Body of pancreas (tissue), 4 donors: ENCODE data around the gene LRP1-AS.

Experiments
- POLR2A ChIP-seq, 3 donors: fragments of 450-650 bp; IDR thresholded peaks; one replicate each; pipeline ENCODE4 v1.6.1; 2016; ENCODE audit warnings: antibody characterized with exemption in 3 of 3, mild to moderate bottlenecking in 2 of 3
- TF ChIP-seq, protein P1 (sequence below), 7 experiments: fragments of 450-650 bp in 4 of 7; fragments of 200-600 bp in 3 of 7; sonication (generic) in 3 of 7; IDR thresholded peaks; one replicate each; pipeline ENCODE4 v1.5.1; 2016 to 2019; ENCODE audit warnings: antibody characterized with exemption in 7 of 7

GRCh38 chr12:57180321-57180989 is 33.0 kb upstream of the LRP1-AS start:
- TF ChIP-seq, protein P1, sequence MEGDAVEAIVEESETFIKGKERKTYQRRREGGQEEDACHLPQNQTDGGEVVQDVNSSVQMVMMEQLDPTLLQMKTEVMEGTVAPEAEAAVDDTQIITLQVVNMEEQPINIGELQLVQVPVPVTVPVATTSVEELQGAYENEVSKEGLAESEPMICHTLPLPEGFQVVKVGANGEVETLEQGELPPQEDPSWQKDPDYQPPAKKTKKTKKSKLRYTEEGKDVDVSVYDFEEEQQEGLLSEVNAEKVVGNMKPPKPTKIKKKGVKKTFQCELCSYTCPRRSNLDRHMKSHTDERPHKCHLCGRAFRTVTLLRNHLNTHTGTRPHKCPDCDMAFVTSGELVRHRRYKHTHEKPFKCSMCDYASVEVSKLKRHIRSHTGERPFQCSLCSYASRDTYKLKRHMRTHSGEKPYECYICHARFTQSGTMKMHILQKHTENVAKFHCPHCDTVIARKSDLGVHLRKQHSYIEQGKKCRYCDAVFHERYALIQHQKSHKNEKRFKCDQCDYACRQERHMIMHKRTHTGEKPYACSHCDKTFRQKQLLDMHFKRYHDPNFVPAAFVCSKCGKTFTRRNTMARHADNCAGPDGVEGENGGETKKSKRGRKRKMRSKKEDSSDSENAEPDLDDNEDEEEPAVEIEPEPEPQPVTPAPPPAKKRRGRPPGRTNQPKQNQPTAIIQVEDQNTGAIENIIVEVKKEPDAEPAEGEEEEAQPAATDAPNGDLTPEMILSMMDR (IDR thresholded peaks at IDR 0.05), result no peak
- no peak for TF ChIP-seq POLR2A (IDR thresholded peaks at IDR 0.05)
